UCSD-AML1 (cell line): Measurements from ENCODE around the gene GTF2A1.
"Not testable (repeated sequence)": the region's sequence is repeated elsewhere in the genome, so short reads cannot be mapped to it uniquely, and the experiment has no call there.

Source experiments
- DNase-seq: peaks from one replicate; lab custom pipeline; 2025; ENCODE audit not compliant: unreplicated experiment; lab: John Stamatoyannopoulos, UW

GTF2A1 gene

DNA sequence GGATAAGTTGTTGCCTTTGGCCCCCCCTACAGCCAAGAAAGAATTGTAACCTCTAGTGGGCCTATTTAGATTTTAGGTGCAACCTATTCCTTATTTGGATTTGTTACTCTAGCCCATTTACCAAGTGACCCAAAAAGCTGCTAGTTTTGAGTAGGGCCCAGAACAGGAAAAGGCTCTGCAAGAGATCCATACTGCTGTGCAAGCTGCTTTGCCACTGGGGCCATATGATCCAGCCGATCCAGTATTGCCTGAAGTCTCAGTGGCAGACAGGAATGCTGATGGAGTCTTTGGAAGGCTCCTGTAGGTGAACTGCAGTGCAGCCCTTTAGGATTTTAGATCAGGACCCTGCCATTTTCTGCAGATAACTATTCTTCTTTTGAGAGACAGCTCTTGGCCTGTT, 12.9 kb upstream of the GTF2A1 start:
- no peak for DNase-seq

GRCh38 chr14:81231540-81231939, 10.8 kb upstream of the GTF2A1 start:
- DNase-seq, result no peak

- no peak for DNase-seq
Measured at GRCh38 chr14:81224222-81224621, 3.5 kb upstream of the GTF2A1 start.

DNA sequence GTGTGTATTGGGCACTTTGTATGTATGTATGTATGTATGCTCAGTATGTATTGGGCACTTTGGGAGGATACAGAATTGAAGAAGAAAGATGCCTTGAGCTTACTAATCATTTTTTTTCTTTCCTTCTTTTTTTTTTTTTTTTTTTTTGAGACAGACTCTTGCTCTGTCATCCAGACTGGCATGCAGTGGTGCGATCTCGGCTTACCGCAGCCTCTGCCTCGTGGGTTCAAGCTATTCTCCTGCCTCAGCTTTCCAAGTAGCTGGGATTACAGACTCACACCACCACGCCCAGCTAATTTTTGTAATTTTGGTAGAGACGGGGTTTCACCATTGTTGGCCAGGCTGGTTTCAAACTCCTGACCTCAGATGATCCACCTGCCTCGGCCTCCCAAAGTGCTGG, 3.0 kb upstream of the GTF2A1 start:
- not testable (repeated sequence) for DNase-seq

- DNase-seq, result no peak
Measured at GRCh38 chr14:81222691-81223090, 1.9 kb upstream of the GTF2A1 start.

DNA sequence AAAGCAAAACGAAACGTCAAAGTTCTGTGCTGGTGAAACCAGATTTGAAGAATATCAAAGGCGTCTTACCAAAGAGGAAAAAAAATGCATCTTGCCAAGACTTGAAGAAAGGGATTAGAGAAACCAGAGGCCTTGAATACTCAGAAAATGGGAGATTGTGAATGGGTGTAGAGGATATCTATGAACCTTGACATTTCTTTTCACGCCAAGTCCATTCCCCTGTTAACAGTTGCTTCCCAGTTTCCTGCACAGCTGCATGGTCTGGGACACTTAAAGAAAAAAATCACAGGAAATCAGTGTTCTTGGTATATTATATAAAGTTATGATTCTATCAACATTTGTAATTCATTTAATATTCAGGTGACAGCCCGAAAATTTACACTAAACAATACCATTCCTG, 1.4 kb upstream of the GTF2A1 start:
- DNase-seq, result no peak

GRCh38 chr14:81221579-81222102, 882 bp upstream of the GTF2A1 start:
- no peak for DNase-seq

GRCh38 chr14:81220580-81220829, 254 bp downstream of the GTF2A1 start:
- no peak for DNase-seq

DNA sequence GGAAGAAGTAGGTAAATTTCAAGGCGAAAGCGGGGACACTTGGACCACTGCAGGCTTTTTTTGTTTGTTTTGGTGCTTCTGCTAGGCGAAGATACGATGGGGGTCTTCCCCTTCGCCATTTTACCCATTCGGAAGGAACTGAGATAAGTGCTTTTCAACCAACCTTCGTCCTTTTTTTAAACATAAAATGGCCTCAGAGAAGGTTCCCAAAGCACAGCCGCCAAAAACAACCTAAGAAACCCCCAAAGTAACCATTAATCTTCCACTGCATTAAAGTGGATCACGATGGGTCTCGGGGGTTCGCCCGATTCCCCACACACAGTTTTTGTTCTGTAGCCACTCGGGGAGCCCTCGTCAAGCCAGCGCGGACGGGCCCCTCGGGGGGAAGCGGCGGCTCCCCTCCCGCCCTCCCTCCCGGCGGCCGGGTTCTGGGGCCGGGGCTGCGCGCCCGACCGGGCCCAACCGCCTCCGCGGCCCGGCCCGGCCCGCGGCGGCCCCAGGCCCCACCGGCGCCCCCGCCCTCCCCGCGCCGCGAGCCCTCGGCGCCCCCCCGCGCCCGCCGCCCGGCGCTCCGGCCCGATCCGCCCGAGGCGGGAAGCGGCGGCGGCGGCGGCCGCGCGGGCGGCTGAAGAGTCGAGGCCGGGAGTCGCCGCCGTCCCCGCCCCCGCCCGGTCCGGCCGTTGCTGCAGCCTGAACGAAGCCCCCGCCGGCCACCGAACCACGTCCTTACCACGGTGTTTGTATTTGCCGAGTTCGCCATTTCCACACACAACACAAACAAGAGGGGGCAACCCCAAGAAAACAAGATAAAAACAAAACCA, 790 bp downstream of the GTF2A1 start:
- peak; percentile 42 for DNase-seq

- peak; percentile 84 for DNase-seq
Measured at GRCh38 chr14:81219210-81219758, 1.5 kb downstream of the GTF2A1 start.

GRCh38 chr14:81211844-81212243, 8.9 kb downstream of the GTF2A1 start:
- DNase-seq, result peak; percentile 17

DNA sequence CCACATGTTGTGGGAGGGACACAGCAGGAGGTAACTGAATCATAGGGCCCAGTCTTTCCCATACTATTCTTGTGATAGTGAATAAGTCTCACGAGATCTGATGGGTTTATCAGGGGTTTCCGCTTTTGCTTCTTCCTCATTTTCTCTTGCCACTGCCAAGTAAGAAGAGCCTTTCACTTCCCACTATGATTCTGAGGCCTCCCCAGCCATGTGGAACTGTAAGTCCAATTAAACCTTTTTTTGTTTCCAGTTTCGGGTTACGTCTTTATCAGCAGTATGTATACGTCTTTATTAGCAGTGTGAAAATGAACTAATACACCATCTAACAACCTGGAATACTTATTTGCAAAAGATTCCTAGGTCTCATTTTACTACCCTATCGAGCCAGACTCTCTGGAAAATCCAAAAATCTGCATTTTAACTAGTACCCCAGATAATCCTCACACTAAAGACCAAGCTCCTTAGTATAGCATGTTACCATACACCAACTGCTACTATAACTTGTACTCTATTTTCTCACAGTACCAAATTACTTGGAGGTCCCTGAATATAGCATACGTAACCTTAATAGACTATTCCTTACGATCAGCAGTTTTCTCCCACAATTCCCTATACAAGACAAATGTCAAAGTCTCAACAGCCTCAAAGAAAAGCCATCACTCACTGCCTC, 11.5 kb downstream of the GTF2A1 start:
- DNase-seq, result no peak

DNA sequence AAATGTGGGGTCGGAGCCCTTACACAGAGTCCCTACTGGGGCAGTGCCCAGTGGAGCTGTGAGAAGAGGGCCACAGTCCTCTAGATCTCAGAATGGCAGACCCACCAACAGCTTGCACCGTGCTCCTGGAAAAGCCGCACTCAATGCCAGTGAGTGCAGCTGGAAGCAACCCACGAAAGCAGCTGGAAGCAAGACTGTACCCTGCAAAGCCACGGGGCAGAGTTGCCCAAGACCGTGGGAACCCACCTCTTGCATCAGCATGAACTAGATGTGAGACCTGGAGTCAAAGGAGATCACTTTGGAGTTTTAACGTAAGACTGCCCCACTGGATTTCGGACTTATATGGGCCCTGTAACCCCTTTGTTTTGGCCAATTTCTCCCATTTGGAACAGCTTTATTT, 12.3 kb downstream of the GTF2A1 start:
- no peak for DNase-seq

GRCh38 chr14:81206115-81206514, 14.6 kb downstream of the GTF2A1 start:
- DNase-seq, result no peak

GRCh38 chr14:81205639-81206038, 15.1 kb downstream of the GTF2A1 start:
- no peak for DNase-seq

- no peak for DNase-seq
Measured at GRCh38 chr14:81200054-81200453, 20.7 kb downstream of the GTF2A1 start.

GRCh38 chr14:81199084-81199483, 21.7 kb downstream of the GTF2A1 start:
- no peak for DNase-seq

DNA sequence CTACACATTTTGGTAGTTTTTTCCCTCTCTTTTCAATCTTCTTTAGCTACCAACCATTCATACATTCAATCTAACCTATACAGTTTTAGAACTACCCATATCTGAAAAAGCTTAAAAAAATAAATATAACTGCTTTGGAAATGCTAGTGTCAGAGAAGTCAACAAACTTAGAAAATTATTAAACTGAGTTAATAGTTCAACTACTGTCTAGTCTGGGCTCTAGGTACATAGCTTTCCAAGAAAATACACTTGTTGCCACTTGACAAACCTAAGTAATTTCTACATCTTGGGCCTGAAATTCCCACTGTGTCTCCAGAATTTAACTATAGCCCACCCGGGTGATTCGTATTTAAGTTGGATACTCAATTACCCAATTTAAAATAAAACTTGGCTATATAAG, 22.1 kb downstream of the GTF2A1 start:
- no peak for DNase-seq

GRCh38 chr14:81193924-81194633, 26.7 kb downstream of the GTF2A1 start:
- DNase-seq, result no peak

DNA sequence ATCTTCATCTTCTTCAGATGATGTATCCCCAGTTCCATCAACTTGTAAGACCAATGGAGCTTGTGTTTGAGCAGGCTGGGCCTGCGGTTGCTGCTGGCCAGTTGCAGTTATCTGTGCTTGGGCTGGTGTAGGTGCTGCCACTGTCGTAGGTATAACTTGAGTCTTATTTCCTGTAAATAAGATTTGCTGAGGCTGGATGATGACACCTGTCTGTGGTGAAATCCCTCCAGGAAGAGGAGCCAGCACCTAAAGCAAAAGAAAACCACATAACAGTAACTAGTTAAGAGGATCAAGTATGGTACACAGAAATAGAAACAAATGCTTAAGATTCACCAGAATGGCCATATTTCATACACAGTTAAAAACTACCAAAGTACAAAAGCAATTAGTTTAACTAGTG, 28.2 kb downstream of the GTF2A1 start:
- no peak for DNase-seq

DNA sequence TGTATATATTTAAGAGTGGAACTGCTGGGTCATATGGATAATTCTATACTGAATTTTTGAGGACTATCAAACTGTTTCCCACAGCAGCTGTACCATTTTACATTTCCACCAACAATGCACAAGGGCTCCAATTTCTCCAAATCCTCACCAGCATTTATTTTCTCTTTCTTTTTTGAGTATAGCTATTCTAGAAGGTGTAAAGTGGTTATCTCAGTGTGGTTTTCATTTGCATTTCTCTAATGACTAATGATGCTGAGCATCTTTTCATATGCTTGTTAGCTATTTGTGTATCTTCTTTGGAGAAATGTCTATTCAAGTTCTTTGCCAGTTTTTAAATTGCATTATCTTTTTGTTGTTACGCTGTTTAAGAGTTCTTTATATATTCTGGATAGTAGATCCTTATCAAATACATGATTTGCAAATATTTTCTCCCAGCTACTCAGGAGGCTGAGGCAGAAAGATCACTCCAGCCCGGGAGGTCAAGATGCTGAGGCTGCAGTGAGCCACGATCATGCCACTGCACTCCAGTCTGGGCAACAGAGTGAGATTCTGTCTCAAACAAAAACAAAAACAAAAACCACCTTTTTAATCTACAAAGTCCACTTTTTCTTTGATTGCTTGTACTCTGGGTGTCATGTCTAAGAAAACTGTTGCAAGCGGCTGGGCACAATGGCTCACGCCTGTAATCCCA, 32.8 kb downstream of the GTF2A1 start:
- DNase-seq, result no peak
